A375 (cell line): Measurements from ENCODE around the gene POM121C. TPM values are rescaled to one million over a fixed set of nuclear protein-coding genes. Genes with fewer than 3 reads are reported as not detected.

Experiments used
- small RNA-seq: library from RNA; depleted of rRNA; stranded (forward); fragments of <200 nt; gene quantifications from one replicate; pipeline ENCODE3, GENCODE V24; 2014
- total RNA-seq: library from RNA; depleted of rRNA; stranded (reverse); fragments of >200 nt; shearing (Covaris generic); gene quantifications from 2 replicates; pipeline ENCODE4 v1.2.3, GENCODE V29; 2014; rRNA removed

POM121C gene
- total RNA-seq: 15.7 and 18.4 TPM in 2 replicates

DNA sequence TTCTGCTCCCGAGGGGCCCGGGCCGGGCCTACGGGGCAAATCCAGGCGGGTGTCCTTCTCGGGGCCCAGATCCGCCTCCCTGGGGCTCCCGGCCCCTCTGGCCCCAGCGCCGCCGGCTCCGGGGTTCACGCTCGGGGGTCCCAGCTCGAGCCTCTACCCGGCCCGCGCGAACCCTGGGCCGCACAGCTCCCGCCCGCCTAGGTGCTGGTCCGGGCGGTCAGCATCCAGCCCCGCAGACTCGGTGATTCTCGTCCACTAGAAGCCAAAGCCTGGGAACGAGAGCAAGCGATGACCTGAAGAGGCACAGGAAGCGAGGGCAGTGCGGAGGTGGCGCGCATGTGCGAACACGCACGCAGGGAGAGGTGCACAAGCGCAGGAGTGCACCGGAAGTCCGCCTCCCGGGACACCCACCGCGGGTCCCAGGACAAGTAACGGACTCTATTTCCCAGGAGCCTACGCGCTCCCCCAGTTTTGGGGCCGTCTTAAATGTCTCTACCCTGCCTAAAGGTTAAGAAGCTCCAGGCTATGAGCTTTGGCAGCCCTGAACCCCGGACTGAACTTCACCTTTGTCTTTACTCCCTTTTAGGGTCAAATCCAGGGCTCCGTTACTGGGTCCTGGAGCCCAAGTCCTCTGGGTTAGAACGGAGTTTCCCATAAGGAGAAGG lies at the start of gene POM121C:
Gene POM121C, minus strand, starts transcription at position 321 of the 665 bp plus-strand sequence. CDS start 44,803 bp downstream, outside the sequence.

DNA sequence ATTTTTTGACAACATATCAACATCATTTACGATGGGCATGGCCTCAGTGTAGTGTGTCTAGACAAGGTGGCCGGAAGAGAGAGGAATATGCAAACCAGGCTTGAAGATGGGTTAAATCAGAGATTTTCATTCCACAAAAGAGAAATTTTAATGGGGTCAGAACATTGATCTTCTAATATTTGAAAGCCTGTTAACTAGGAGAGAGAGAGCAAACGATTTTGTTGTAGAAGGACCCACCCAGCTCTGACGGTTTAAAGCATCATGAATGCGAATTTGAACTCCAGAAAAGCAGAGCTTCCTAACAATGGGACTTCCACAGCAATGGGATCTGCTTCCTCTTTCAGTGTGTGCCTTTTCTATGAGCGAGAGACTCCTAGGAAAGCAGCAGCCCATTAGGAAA lies 5.9 kb upstream of the POM121C start, which contains the start of gene SPDYE5:
Gene SPDYE5, plus strand, starts transcription at position 301 of the 400 bp plus-strand sequence. CDS start 1,728 bp downstream, outside the sequence.

DNA sequence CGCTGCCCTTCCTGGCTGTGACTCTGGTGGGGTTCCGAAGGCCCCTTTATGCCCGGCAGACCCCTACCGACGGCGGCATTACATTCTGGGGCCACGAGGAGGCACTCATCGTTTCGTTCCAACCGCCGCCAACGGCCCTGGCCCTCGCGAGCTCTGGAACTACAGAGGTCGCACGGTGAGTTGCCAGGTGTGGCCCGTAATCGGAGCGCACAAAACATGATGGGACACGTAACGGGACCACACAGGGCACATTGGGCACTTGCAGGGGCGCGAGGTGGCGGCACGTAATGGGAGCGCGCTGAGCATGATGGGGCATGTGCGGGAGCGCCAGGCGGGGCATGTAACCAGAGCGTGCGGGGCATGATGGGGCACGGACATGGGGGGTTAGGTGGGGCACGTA lies 90.8 kb downstream of the POM121C start, which contains the start of gene TRIM73:
Gene TRIM73, plus strand, starts transcription at position 301 of the 400 bp plus-strand sequence. CDS start 3,305 bp downstream, outside the sequence.

Small RNA genes lying within 50 kb of the gene (small RNA-seq; reads per million reads assigned to genes)
- gene AC211429.1 (not detected), gene RF00019 (not detected)

Other genes starting within 250 kb of the POM121C start
- 1.7 and 3.9 TPM in 2 replicates for gene TRIM73, start 90.7 kb downstream of the POM121C start, total RNA-seq
- 0.11 TPM in 1 of 2 replicates, not detected in the other for gene SPDYE5, start 6.0 kb upstream of the POM121C start, total RNA-seq